Cardiac muscle cell (in vitro differentiated cells and primary cell): ENCODE measurements around the gene TBC1D9B. TPM values are rescaled to one million over a fixed set of nuclear protein-coding genes. Genes with fewer than 3 reads are reported as not detected.

Experiments used
- DNase-seq, 2 donors: peaks; one replicate each; pipeline versions ENCODE4 v3.0.0 to v3.0.0-alpha.2; 2010 to 2017; ENCODE audit warnings: low read depth in 1 of 2, low spot score in 1 of 2
- H3K27ac ChIP-seq: fragments of 200-600 bp; sonication (generic); 2 replicates; pipeline ENCODE4 v1.5.1; 2016
- H3K27me3 ChIP-seq: fragments of 200-600 bp; sonication (generic); 2 replicates; pipeline ENCODE4 v1.6.0; 2016; ENCODE audit warnings: control low read depth
- H3K36me3 ChIP-seq: fragments of 200-600 bp; sonication (generic); 2 replicates; pipeline ENCODE4 v1.5.1; 2016; ENCODE audit warnings: control low read depth
- H3K4me1 ChIP-seq: fragments of 200-600 bp; sonication (generic); 2 replicates; pipeline ENCODE4 v1.8.1; 2017; ENCODE audit warnings: low read depth, mild to moderate bottlenecking, mixed run types
- H3K4me3 ChIP-seq: fragments of 200-600 bp; sonication (generic); 2 replicates; pipeline ENCODE4 v1.5.1; 2016; ENCODE audit warnings: mild to moderate bottlenecking
- H3K9me3 ChIP-seq: fragments of 200-600 bp; sonication (generic); 2 replicates; pipeline ENCODE4 v1.5.1; 2017; ENCODE audit warnings: low read depth, mild to moderate bottlenecking, control low read depth
- polyA plus RNA-seq: library from polyadenylated mRNA; unstranded; fragments of >200 nt; fragmentation: Nextera tagmentation; extraction: Ambion mirVana; gene quantifications from 2 replicates; pipeline ENCODE4 v1.2.1, GENCODE V29; 2016
- total RNA-seq: library from RNA; depleted of rRNA; stranded (reverse); fragments of >200 nt; gene quantifications from 2 replicates; pipeline ENCODE4 v1.2.3, GENCODE V29; 2016
- TF ChIP-seq, protein P1 (sequence below): IDR thresholded peaks from 2 replicates; pipeline ENCODE4 v1.5.1; 2012; ENCODE audit warnings: low read depth, mild to moderate bottlenecking, low read length

The TBC1D9B gene
- total and polyA plus RNA-seq, 2 experiments from 2014 or later = 63.6 to 113 TPM

- peak; percentile 44 to 80 for DNase-seq
- TF ChIP-seq, protein P1, sequence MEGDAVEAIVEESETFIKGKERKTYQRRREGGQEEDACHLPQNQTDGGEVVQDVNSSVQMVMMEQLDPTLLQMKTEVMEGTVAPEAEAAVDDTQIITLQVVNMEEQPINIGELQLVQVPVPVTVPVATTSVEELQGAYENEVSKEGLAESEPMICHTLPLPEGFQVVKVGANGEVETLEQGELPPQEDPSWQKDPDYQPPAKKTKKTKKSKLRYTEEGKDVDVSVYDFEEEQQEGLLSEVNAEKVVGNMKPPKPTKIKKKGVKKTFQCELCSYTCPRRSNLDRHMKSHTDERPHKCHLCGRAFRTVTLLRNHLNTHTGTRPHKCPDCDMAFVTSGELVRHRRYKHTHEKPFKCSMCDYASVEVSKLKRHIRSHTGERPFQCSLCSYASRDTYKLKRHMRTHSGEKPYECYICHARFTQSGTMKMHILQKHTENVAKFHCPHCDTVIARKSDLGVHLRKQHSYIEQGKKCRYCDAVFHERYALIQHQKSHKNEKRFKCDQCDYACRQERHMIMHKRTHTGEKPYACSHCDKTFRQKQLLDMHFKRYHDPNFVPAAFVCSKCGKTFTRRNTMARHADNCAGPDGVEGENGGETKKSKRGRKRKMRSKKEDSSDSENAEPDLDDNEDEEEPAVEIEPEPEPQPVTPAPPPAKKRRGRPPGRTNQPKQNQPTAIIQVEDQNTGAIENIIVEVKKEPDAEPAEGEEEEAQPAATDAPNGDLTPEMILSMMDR = no peak
- Histone ChIP-seq H3K4me1 (peaks cover 23% of the 10 kb centered on the region), H3K27ac (peak overlapping the region; percentile 94), H3K36me3 (peaks cover 10% of the 10 kb centered on the region), H3K9me3 (no peaks in the 10 kb centered on the region), H3K4me3 (peak overlapping the region; percentile 18), H3K27me3 (no peaks in the 10 kb centered on the region)
Observed at GRCh38 chr5:179819296-179820126, 88.2 kb downstream of the TBC1D9B start.

- TF ChIP-seq, protein P1 = no peak
- Histone ChIP-seq H3K4me3 (peak overlapping the region; percentile 18), H3K9me3 (no peaks in the 10 kb centered on the region), H3K4me1 (peaks cover 23% of the 10 kb centered on the region), H3K27me3 (no peaks in the 10 kb centered on the region), H3K36me3 (peaks cover 4% of the 10 kb centered on the region), H3K27ac (peak overlapping the region; percentile 94)
- DNase-seq = peak; percentile 91 to 98
Observed at GRCh38 chr5:179818746-179819295, 88.9 kb downstream of the TBC1D9B start.

DNA sequence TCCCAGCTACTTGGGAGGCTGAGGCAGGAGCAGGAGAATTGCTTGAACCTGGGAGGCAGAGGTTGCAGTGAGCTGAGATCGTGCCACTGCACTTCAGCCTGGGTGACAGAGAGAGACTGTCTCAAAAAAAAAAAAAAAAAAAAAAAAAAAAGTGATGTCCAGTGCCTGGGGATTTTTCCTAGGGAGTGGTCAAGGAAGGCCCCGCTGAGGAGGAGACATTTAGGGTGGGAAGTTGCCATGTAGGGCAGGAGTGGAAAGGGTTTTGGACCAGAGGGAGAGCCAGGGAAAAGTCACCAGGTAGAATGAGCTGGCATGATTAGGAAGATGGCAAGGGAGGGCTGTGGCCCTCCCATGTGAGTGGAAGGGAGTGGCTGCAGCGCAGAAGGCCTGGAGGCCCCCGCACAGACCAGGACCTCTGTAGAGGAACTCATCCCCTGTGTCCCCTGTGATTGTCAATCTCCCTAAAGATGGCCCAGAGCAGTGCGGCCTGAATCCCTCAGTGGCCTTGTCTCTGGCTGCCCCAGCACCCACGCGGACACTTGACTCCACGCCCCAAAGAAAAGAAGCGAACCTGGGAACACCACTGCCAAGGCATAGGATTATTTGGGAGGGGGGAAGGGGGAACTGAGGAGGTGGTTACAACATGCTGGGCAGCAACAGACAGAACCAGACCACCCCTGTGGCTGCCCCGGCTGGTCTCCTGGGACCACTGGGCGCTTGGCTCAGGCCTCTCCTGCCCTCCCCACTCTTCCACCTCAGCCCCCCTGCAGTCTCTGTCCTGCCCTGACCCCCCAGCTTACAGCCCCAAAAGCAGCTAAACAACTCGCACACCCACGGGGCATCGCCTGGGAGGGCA is 89.6 kb downstream of the TBC1D9B start:
- H3K36me3 ChIP-seq = no peaks in the 10 kb centered on the region
- DNase-seq = no peak
- no peaks in the 10 kb centered on the region for H3K27me3 ChIP-seq
- no peaks in the 10 kb centered on the region for H3K9me3 ChIP-seq
- H3K4me1 ChIP-seq = peaks cover 23% of the 10 kb centered on the region
- TF ChIP-seq, protein P1 = no peak
- peak overlapping the region; percentile 18 for H3K4me3 ChIP-seq
- peak overlapping the region; percentile 94 for H3K27ac ChIP-seq

DNA sequence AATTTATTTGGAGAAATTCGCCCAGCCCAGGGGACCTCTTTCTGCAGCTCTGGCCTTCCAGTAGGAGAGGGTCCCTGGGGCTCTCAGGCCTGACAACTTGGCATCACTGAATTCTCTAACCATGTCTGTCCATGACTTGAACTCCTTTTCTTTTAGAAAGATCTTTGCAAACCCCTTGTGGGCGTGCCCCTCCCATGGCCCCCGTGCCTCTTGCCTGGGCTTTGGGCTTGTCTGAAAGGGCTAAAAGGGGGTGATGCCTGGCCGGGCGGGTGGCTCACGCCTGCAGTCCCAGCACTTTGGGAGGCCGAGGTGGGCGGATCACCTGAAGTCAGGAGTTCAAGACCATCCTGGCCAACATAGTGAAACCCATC is 90.2 kb downstream of the TBC1D9B start:
- DNase-seq = no peak
- Histone ChIP-seq H3K27ac (no peak overlapping the region), H3K4me1 (peaks cover 21% of the 10 kb centered on the region), H3K9me3 (no peaks in the 10 kb centered on the region), H3K27me3 (no peaks in the 10 kb centered on the region), H3K36me3 (no peaks in the 10 kb centered on the region), H3K4me3 (no peak overlapping the region)
- TF ChIP-seq, protein P1 = no peak

- no peak for DNase-seq
Observed at GRCh38 chr5:179816796-179817469, 90.8 kb downstream of the TBC1D9B start.

More at GRCh38 chr5:179816796-179817469, 90.8 kb downstream of the TBC1D9B start:
- TF ChIP-seq, protein P1 = no peak
- no peaks in the 10 kb centered on the region for H3K36me3 ChIP-seq
- peaks cover 16% of the 10 kb centered on the region for H3K4me1 ChIP-seq
- no peaks in the 10 kb centered on the region for H3K27me3 ChIP-seq
- H3K9me3 ChIP-seq = no peaks in the 10 kb centered on the region
- H3K27ac ChIP-seq = no peak overlapping the region
- H3K4me3 ChIP-seq = peak overlapping the region; percentile 17
